Left lung (tissue), 10 donors: ENCODE results near the gene PPP2R3B. TPM values are rescaled to one million over a fixed set of nuclear protein-coding genes. Genes with fewer than 3 reads are reported as not detected.
A peak's percentile ranks its signal among the peaks of the same experiment; 100 is the strongest.

Experiments
- ATAC-seq: fragments of 200-7000 bp; cut with Tn5 transposase; one replicate; pipeline ENCODE4 v1.9.1; 2020; ENCODE audit warnings: moderate library complexity
- DNase-seq, 4 donors: peaks; one replicate each; pipeline ENCODE4 v3.0.0-alpha.2; 2013 to 2020
- H3K27ac ChIP-seq, 2 donors: fragments of 200-600 bp; sonication (generic) in 1 of 2; one replicate each; pipeline versions ENCODE4 v1.5.0 to v1.8.0; 2020 to 2021
- H3K27me3 ChIP-seq, 2 donors: fragments of 200-600 bp; sonication (generic) in 1 of 2; one replicate each; pipeline versions ENCODE4 v1.5.0 to v1.8.0; 2020 to 2021
- H3K36me3 ChIP-seq, 2 donors: fragments of 200-600 bp; sonication (generic) in 1 of 2; one replicate each; pipeline versions ENCODE4 v1.5.0 to v1.8.0; 2020 to 2021
- H3K4me1 ChIP-seq, 2 donors: fragments of 200-600 bp; one replicate each; pipeline ENCODE4 v1.8.0; 2021
- H3K4me3 ChIP-seq, 2 donors: fragments of 200-600 bp; sonication (generic) in 1 of 2; one replicate each; pipeline versions ENCODE4 v1.5.0 to v1.8.0; 2020 to 2021; ENCODE audit warnings: mild to moderate bottlenecking in 1 of 2
- H3K9me3 ChIP-seq, 2 donors: fragments of 200-600 bp; sonication (generic) in 1 of 2; one replicate each; pipeline versions ENCODE4 v1.5.0 to v1.8.0; 2020 to 2021
- CTCF ChIP-seq, 2 donors: fragments of 200-600 bp; sonication (generic) in 1 of 2; IDR thresholded peaks; one replicate each; pipeline versions ENCODE4 v1.5.0 to v1.8.0; 2021; ENCODE audit warnings: antibody characterized with exemption in 2 of 2
- intact Hi-C, 2 donors: fragments of 100-400 bp; cut with DNase I; formaldehyde crosslinking; loops; one replicate each; pipeline versions ENCODE4 v1.11.2 to v1.14.2; 2022
- polyA plus RNA-seq, 6 donors: library from polyadenylated mRNA; unstranded; fragments of 120-200 nt; gene quantifications; one replicate each; pipeline ENCODE4 v1.2.1, GENCODE V29; 2013; ENCODE audit not compliant: insufficient read length in 6 of 6
- total RNA-seq, 2 donors: library from RNA; stranded (reverse); fragmentation: NEBNext Ultra II Directional; extraction: Animal tissue kit (Norgen Biotek cat#: 25700); gene quantifications; one replicate each; pipeline ENCODE4 v1.2.1, GENCODE V29; 2021
- donor health status: DM: no; HTN: yes; CAD: no.
- donor health status: DM: no; HTN: no; CAD: no.

PPP2R3B gene
- total and polyA plus RNA-seq, 8 donors, result 11.2 to 35.2 (median 20.5) TPM

- H3K27me3 ChIP-seq, result peaks cover 24 to 45% of the 10 kb centered on the region in 2 donors
- no peak for ATAC-seq
- H3K27ac ChIP-seq, result no peak overlapping the region
- no peak for TF ChIP-seq CTCF (IDR thresholded peaks at IDR 0.05)
- no peak overlapping the region for H3K4me3 ChIP-seq
- H3K9me3 ChIP-seq, result no peaks in the 10 kb centered on the region
- peaks cover 0 to 16% of the 10 kb centered on the region in 2 donors for H3K4me1 ChIP-seq
- H3K36me3 ChIP-seq, result no peaks in the 10 kb centered on the region
- intact Hi-C loops, result no loop called here
- DNase-seq, result peak in 1 of 4 donors; percentile 72
These were observed 17.1 kb downstream of the PPP2R3B start for GRCh38 chrX:369563-370101.

GRCh38 chrX:368811-369562 lies 17.7 kb downstream of the PPP2R3B start:
- Histone ChIP-seq H3K36me3 (no peaks in the 10 kb centered on the region), H3K9me3 (peaks cover 0 to 2% of the 10 kb centered on the region in 2 donors), H3K4me3 (no peak overlapping the region), H3K27me3 (peaks cover 18 to 39% of the 10 kb centered on the region in 2 donors), H3K27ac (no peak overlapping the region), H3K4me1 (peaks cover 0 to 9% of the 10 kb centered on the region in 2 donors)
- no peak for ATAC-seq
- no peak for TF ChIP-seq CTCF (IDR thresholded peaks at IDR 0.05)
- no peak for DNase-seq
- intact Hi-C loops, result no loop called here

GRCh38 chrX:367866-368265 lies 18.8 kb downstream of the PPP2R3B start:
- no peaks in the 10 kb centered on the region for H3K36me3 ChIP-seq
- H3K4me1 ChIP-seq, result no peaks in the 10 kb centered on the region
- no peak for ATAC-seq

GRCh38 chrX:367349-367748 lies 19.4 kb downstream of the PPP2R3B start:
- Histone ChIP-seq H3K4me3 (no peak overlapping the region), H3K27ac (no peak overlapping the region), H3K27me3 (peaks cover 5 to 22% of the 10 kb centered on the region in 2 donors), H3K9me3 (peaks cover 0 to 10% of the 10 kb centered on the region in 2 donors), H3K4me1 (no peaks in the 10 kb centered on the region), H3K36me3 (no peaks in the 10 kb centered on the region)
- ATAC-seq (no peak), DNase-seq (no peak)
- intact Hi-C loops, result no loop called here
- no peak for TF ChIP-seq CTCF (IDR thresholded peaks at IDR 0.05)

More at GRCh38 chrX:367866-368265, 18.8 kb downstream of the PPP2R3B start:
- DNase-seq, result peak in 1 of 4 donors; percentile 61
- intact Hi-C loops, result no loop called here
- Histone ChIP-seq H3K27me3 (peaks cover 10 to 28% of the 10 kb centered on the region in 2 donors), H3K9me3 (peaks cover 0 to 8% of the 10 kb centered on the region in 2 donors), H3K27ac (no peak overlapping the region), H3K4me3 (no peak overlapping the region)
- no peak for TF ChIP-seq CTCF (IDR thresholded peaks at IDR 0.05)

- no peak overlapping the region for H3K27ac ChIP-seq
- no peak overlapping the region for H3K4me3 ChIP-seq
- peaks cover 0 to 30% of the 10 kb centered on the region in 2 donors for H3K36me3 ChIP-seq
- no peaks in the 10 kb centered on the region for H3K27me3 ChIP-seq
- intact Hi-C loops, result no loop called here
- DNase-seq, result peak in 1 of 4 donors; percentile 54
- no peak for TF ChIP-seq CTCF (IDR thresholded peaks at IDR 0.05)
- no peak for ATAC-seq
- H3K9me3 ChIP-seq, result peaks cover 0 to 41% of the 10 kb centered on the region in 2 donors
- H3K4me1 ChIP-seq, result no peaks in the 10 kb centered on the region
These were observed 22.9 kb downstream of the PPP2R3B start for GRCh38 chrX:363621-364375.
